Suppressor macrophage treated with lipopolysaccharide for 4 hours (primary cell): ENCODE results near the gene SLC39A3.

Experiments
- DNase-seq: peaks from one replicate; pipeline ENCODE4 v3.0.0-alpha.2; 2020

SLC39A3 gene

GRCh38 chr19:2744113-2744512 is 4.3 kb upstream of the SLC39A3 start:
- no peak for DNase-seq

- no peak for DNase-seq
Observed at GRCh38 chr19:2743099-2743498, 3.3 kb upstream of the SLC39A3 start.

- no peak for DNase-seq
Observed at GRCh38 chr19:2740314-2740656, 468 bp upstream of the SLC39A3 start.

- no peak for DNase-seq
Observed at GRCh38 chr19:2736550-2737190, 3.1 kb downstream of the SLC39A3 start.

GRCh38 chr19:2735374-2735773 is 4.4 kb downstream of the SLC39A3 start:
- no peak for DNase-seq

- no peak for DNase-seq
Observed at GRCh38 chr19:2734589-2735288, 5.1 kb downstream of the SLC39A3 start.

GRCh38 chr19:2733930-2734588 is 5.8 kb downstream of the SLC39A3 start:
- no peak for DNase-seq

GRCh38 chr19:2732883-2733282 is 6.9 kb downstream of the SLC39A3 start:
- DNase-seq = no peak

GRCh38 chr19:2732157-2732725 is 7.6 kb downstream of the SLC39A3 start:
- DNase-seq = no peak

- no peak for DNase-seq
Observed at GRCh38 chr19:2731181-2731995, 8.4 kb downstream of the SLC39A3 start.

- no peak for DNase-seq
Observed at GRCh38 chr19:2729943-2730818, 9.6 kb downstream of the SLC39A3 start.

GRCh38 chr19:2728783-2729387 is 10.9 kb downstream of the SLC39A3 start:
- no peak for DNase-seq

- no peak for DNase-seq
Observed at GRCh38 chr19:2727640-2727944, 12.2 kb downstream of the SLC39A3 start.

GRCh38 chr19:2726904-2727639 is 12.7 kb downstream of the SLC39A3 start:
- DNase-seq = no peak

- no peak for DNase-seq
Observed at GRCh38 chr19:2726160-2726855, 13.5 kb downstream of the SLC39A3 start.

GRCh38 chr19:2724148-2724557 is 15.7 kb downstream of the SLC39A3 start:
- no peak for DNase-seq

GRCh38 chr19:2723747-2724146 is 16.1 kb downstream of the SLC39A3 start:
- DNase-seq = no peak

GRCh38 chr19:2723345-2723715 is 16.5 kb downstream of the SLC39A3 start:
- DNase-seq = no peak

- peak; percentile 65 for DNase-seq
Observed at GRCh38 chr19:2722541-2723344, 17.1 kb downstream of the SLC39A3 start.
